Ascending aorta (tissue), 2 donors: Measurements from ENCODE around the gene ZNF708. TPM values are rescaled to one million over a fixed set of nuclear protein-coding genes. Genes with fewer than 3 reads are reported as not detected.
"Not testable (repeated sequence)": the region's sequence is repeated elsewhere in the genome, so short reads cannot be mapped to it uniquely, and the experiment has no call there.

Experiments used
- DNase-seq, 2 donors: peaks; one replicate each; pipeline ENCODE4 v3.0.0-alpha.2; 2019; ENCODE audit warnings: low spot score in 2 of 2
- H3K27ac ChIP-seq, 2 donors: fragments of 200-600 bp; sonication (generic); one replicate each; pipeline ENCODE4 v1.5.1; 2016 to 2017; ENCODE audit warnings: mild to moderate bottlenecking in 1 of 2
- H3K27me3 ChIP-seq: fragments of 200-600 bp; sonication (generic); one replicate; pipeline ENCODE4 v1.5.1; 2017
- H3K36me3 ChIP-seq, 2 donors: fragments of 200-600 bp; sonication (generic); one replicate each; pipeline ENCODE4 v1.5.1; 2016
- H3K4me1 ChIP-seq, 2 donors: fragments of 200-600 bp; sonication (generic); one replicate each; pipeline ENCODE4 v1.5.1; 2016 to 2017; ENCODE audit warnings: mild to moderate bottlenecking in 1 of 2
- H3K4me3 ChIP-seq, 2 donors: fragments of 200-600 bp; sonication (generic); one replicate each; pipeline ENCODE4 v1.5.1; 2016 to 2017; ENCODE audit warnings: mild to moderate bottlenecking in 1 of 2
- H3K9me3 ChIP-seq, 2 donors: fragments of 200-600 bp; sonication (generic); one replicate each; pipeline ENCODE4 v1.5.1; 2016
- intact Hi-C: fragments of 100-400 bp; cut with DNase I; formaldehyde crosslinking; loops from one replicate; pipeline ENCODE4 v1.15.1; 2023
- total RNA-seq: library from RNA; depleted of rRNA; stranded (reverse); fragments of >200 nt; gene quantifications from one replicate; pipeline ENCODE4 v1.1.0, GENCODE V29; 2016
- TF ChIP-seq, protein P1 (sequence below), 3 experiments: fragments of 200-600 bp in 2 of 3; fragments of 450-650 bp in 1 of 3; sonication (generic) in 2 of 3; IDR thresholded peaks; one replicate each; pipeline ENCODE4 v1.5.1; 2016 to 2019; ENCODE audit warnings: antibody characterized with exemption in 3 of 3, mild to moderate bottlenecking in 1 of 3, moderate library complexity in 1 of 3

Gene ZNF708
- total RNA-seq, 1 donor from 2014 or later: 11.0 TPM

DNA sequence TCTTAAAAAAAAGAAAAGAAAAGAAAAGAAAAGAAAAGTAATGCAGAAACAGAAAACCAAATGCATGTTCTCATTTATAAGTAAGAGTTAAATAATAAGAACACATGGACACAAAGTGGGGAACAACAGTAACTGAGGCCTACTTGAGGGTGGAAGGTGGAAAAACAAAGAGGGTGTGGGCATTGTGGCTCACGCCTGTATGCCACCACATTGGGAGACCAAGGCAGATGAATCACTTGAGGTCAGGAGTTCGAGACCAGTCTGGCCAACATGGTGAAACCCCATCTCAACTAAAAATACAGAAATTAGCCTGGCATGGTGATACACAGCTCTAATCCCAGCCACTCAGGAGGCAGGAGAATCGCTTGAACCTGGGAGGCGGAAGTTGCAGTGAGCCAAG is 8.1 kb downstream of the ZNF708 start:
- H3K36me3 ChIP-seq: peaks cover under 1 to 12% of the 10 kb centered on the region in 2 donors
- H3K9me3 ChIP-seq: no peaks in the 10 kb centered on the region
- TF ChIP-seq, protein P1, sequence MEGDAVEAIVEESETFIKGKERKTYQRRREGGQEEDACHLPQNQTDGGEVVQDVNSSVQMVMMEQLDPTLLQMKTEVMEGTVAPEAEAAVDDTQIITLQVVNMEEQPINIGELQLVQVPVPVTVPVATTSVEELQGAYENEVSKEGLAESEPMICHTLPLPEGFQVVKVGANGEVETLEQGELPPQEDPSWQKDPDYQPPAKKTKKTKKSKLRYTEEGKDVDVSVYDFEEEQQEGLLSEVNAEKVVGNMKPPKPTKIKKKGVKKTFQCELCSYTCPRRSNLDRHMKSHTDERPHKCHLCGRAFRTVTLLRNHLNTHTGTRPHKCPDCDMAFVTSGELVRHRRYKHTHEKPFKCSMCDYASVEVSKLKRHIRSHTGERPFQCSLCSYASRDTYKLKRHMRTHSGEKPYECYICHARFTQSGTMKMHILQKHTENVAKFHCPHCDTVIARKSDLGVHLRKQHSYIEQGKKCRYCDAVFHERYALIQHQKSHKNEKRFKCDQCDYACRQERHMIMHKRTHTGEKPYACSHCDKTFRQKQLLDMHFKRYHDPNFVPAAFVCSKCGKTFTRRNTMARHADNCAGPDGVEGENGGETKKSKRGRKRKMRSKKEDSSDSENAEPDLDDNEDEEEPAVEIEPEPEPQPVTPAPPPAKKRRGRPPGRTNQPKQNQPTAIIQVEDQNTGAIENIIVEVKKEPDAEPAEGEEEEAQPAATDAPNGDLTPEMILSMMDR (IDR thresholded peaks at IDR 0.05): no peak
- no peak overlapping the region for H3K27ac ChIP-seq
- intact Hi-C loops: loop anchor here (5.0 to 10.0 kb wide), 2 partner anchors 176 to 1084 kb away; partner anchors contain the start of gene ZNF431
- no peaks in the 10 kb centered on the region for H3K27me3 ChIP-seq
- H3K4me1 ChIP-seq: peaks cover 0 to 3% of the 10 kb centered on the region in 2 donors
- DNase-seq: no peak
- no peak overlapping the region for H3K4me3 ChIP-seq

DNA sequence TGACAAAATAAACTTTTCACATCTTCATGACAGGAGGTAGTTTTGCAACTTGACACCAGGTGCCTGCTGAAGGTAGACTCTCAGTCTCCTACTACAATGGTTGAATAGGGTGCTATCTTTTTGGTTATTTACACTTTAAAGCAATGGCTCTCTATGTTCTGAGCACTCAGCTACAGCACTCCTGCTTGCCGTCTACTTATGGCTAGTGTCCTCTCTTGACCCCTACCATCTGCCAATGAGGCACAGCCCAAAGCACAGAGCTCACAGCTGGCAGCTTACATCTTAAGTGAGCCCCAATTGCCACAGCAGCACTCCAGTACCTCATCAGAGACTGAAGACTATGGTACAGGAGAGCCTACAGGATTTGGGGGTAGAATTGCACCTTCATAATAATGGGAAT is 11.4 kb downstream of the ZNF708 start:
- H3K27me3 ChIP-seq: no peaks in the 10 kb centered on the region
- TF ChIP-seq, protein P1 (IDR thresholded peaks at IDR 0.05): no peak
- H3K27ac ChIP-seq: no peak overlapping the region
- H3K4me1 ChIP-seq: peaks cover 0 to 3% of the 10 kb centered on the region in 2 donors
- intact Hi-C loops: no loop called here
- no peaks in the 10 kb centered on the region for H3K9me3 ChIP-seq
- H3K4me3 ChIP-seq: no peak overlapping the region
- DNase-seq: no peak
- H3K36me3 ChIP-seq: peaks cover 0 to 6% of the 10 kb centered on the region in 2 donors

DNA sequence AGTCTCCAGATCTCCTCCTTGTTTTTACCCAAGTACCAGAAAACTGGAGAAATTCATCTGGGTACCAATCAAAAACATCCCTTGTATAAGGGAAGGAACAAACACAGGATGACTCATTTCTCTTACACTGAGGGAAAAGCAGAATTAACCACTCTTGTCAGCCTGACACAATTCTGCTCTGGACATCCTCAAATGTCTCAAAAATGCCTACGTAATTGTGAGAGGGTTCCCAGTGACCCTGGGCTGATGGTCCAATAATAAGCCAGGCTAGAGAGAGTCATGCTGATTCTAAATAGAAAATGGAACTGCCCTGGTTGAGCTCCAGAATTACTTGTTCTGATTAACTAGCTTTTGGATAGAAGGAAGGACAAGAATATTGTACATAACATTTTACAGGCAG is 14.5 kb downstream of the ZNF708 start:
- Histone ChIP-seq H3K36me3 (peaks cover 0 to 12% of the 10 kb centered on the region in 2 donors), H3K27ac (no peak overlapping the region), H3K4me3 (no peak overlapping the region), H3K9me3 (no peaks in the 10 kb centered on the region), H3K4me1 (no peaks in the 10 kb centered on the region), H3K27me3 (no peaks in the 10 kb centered on the region)
- intact Hi-C loops: no loop called here
- TF ChIP-seq, protein P1 (IDR thresholded peaks at IDR 0.05): no peak
- DNase-seq: no peak

DNA sequence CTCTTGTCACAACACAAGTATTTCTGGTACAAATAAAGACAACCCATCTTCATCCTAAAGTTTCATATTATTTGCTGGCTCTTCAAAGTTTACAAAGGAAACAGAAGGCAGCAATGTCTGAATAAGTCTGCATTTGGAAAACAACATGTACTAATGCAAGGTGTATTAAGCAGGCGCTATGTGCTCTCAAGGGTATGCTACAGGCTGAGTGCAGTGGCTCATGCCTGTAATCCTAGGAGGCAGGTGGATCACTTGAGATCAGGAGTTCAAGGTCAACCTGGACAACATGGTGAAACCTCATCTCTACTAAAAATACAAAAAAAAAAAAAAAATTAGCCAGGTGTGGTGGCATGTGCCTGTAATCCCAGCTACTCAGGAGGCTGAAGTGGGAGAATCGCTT is 16.4 kb downstream of the ZNF708 start:
- H3K4me3 ChIP-seq, intact Hi-C loops, H3K4me1 ChIP-seq, H3K27ac ChIP-seq, H3K27me3 ChIP-seq, DNase-seq, H3K9me3 ChIP-seq: not testable (repeated sequence)
- peaks cover 0 to 19% of the 10 kb centered on the region in 2 donors for H3K36me3 ChIP-seq

DNA sequence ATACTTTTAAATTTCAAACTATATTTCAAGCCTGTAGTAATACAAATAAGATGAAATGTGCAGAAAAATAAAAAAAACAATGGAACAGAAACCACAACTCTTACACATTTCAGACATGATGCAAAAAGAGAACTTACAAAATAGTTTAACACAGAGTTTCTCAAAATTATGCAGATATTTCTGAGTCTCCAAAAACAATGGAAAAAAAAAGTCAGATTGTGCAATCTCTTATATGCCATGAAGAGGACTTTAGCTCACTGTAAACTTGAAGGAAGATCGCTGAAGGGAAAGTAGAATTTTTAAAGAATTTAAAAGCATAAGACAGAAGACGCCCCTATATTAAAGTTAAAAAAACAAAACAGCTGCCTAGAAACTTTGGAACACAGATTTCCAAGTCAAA is 20.4 kb downstream of the ZNF708 start:
- no peak for DNase-seq
- Histone ChIP-seq H3K4me3 (no peak overlapping the region), H3K27ac (no peak overlapping the region), H3K4me1 (no peaks in the 10 kb centered on the region), H3K36me3 (peaks cover 19 to 55% of the 10 kb centered on the region in 2 donors), H3K9me3 (no peaks in the 10 kb centered on the region), H3K27me3 (no peaks in the 10 kb centered on the region)
- TF ChIP-seq, protein P1 (IDR thresholded peaks at IDR 0.05): no peak
- intact Hi-C loops: no loop called here

DNA sequence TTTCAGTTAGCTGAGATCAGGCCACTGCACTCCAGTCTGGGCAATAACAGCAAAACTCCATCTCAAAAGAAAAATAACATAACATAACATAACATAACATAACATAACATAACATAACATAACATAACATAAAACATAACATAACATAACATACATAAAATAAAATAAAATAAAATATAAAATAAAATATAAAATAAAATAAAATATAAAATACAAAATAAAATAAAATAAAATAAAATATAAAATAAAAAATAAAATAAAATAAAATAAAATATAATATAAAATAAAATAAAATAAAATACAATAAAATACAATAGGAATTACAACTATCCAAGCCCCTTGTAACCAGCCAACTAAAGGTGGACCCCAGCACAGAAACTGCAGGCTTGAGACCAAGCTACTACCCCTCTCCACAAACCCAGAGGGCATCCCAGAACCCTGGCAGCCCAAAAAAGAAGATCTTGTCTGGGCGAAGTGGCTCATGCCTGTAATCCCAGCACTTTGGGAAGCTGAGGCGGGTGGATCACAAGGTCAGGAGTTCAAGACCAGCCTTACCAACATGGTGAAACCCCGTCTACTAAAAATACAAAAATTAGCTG is 22.2 kb downstream of the ZNF708 start:
- H3K4me1 ChIP-seq, H3K27me3 ChIP-seq, H3K4me3 ChIP-seq, H3K9me3 ChIP-seq, intact Hi-C loops, DNase-seq, H3K27ac ChIP-seq: not testable (repeated sequence)
- peaks cover 24 to 69% of the 10 kb centered on the region in 2 donors for H3K36me3 ChIP-seq

DNA sequence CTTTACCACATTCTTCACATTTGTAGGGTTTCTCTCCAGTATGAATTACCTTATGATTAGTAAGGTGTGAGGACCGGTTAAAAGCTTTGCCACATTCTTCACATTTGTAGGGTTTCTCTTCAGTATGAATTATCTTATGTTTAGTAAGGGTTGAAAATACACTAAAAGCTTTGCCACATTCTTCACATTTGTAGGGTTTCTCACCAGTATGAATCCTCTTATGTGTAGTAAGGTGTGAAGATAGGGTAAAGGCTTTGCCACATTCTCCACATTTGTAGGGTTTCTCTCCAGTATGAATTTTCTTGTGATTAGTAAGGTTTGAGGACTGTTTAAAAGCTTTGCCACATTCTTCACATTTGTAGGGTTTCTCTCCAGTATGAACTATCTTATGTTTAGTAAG is 35.4 kb downstream of the ZNF708 start:
- intact Hi-C loops, DNase-seq, H3K27me3 ChIP-seq, H3K4me3 ChIP-seq, H3K27ac ChIP-seq, H3K4me1 ChIP-seq: not testable (repeated sequence)
- H3K36me3 ChIP-seq: peaks cover 37 to 64% of the 10 kb centered on the region in 2 donors
- peaks cover 45 to 96% of the 10 kb centered on the region in 2 donors for H3K9me3 ChIP-seq
